Gastrocnemius medialis (tissue), 4 donors: ENCODE measurements around the gene ELAVL2.

ENCODE experiments used
- POLR2A ChIP-seq, 2 donors: fragments of 450-650 bp; IDR thresholded peaks; one replicate each; pipeline ENCODE4 v1.6.1; 2017; ENCODE audit warnings: antibody characterized with exemption in 2 of 2, mild to moderate bottlenecking in 2 of 2, moderate library complexity in 2 of 2
- TF ChIP-seq, protein P1 (sequence below), 5 experiments: fragments of 450-650 bp in 3 of 5; fragments of 200-600 bp in 2 of 5; sonication (generic) in 2 of 5; IDR thresholded peaks in 4 of 5; conservative IDR thresholded peaks in 1 of 5; 1 replicate in 4 of 5; 2 replicates in 1 of 5; pipeline ENCODE4 v1.5.1; 2016 to 2019; ENCODE audit warnings: antibody characterized with exemption in 5 of 5, mild to moderate bottlenecking in 3 of 5, moderate library complexity in 3 of 5

DNA sequence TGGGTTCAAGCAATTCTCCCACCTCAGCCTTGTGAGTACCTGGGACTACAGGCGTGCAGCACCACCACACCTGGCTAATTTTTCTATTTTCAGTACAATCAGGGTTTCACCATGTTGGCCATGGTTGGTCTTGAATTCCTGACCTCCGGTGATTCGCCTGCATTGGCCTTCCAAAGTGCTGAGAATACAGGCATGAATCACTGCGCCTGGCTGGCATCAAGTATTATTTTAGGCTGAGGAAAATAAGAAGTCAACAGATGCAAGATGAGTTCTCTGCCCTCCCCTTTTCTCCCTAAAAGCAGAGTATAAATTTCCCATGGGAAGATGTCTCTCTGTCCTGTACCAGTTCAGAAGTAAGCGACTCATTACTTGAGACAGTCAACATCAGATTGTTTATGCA is 71.5 kb downstream of the ELAVL2 start:
- TF ChIP-seq, protein P1, sequence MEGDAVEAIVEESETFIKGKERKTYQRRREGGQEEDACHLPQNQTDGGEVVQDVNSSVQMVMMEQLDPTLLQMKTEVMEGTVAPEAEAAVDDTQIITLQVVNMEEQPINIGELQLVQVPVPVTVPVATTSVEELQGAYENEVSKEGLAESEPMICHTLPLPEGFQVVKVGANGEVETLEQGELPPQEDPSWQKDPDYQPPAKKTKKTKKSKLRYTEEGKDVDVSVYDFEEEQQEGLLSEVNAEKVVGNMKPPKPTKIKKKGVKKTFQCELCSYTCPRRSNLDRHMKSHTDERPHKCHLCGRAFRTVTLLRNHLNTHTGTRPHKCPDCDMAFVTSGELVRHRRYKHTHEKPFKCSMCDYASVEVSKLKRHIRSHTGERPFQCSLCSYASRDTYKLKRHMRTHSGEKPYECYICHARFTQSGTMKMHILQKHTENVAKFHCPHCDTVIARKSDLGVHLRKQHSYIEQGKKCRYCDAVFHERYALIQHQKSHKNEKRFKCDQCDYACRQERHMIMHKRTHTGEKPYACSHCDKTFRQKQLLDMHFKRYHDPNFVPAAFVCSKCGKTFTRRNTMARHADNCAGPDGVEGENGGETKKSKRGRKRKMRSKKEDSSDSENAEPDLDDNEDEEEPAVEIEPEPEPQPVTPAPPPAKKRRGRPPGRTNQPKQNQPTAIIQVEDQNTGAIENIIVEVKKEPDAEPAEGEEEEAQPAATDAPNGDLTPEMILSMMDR (IDR thresholded peaks at IDR 0.05 in 4 of 5, conservative IDR thresholded peaks at IDR 0.05 in 1 of 5), result no peak
- TF ChIP-seq POLR2A (IDR thresholded peaks at IDR 0.05), result no peak
